HCT116 (cell line): ENCODE measurements around the gene SLK. TPM values are rescaled to one million over a fixed set of nuclear protein-coding genes. Genes with fewer than 3 reads are reported as not detected.

Experiments used
- ATAC-seq: fragments of 200-7000 bp; cut with Tn5 transposase; 2 replicates; pipeline ENCODE4 v1.9.1; 2020; ENCODE audit warnings: mild to moderate bottlenecking, moderate library complexity
- BruUV-seq: library from RNA; stranded (reverse); fragments of 400-500 nt; replicated peaks from 2 replicates; lab custom pipeline; 2021; lab: Mats Ljungman, UMichigan
- CTCF ChIA-PET: fragments of 300-600 bp; sonication (Branson Sonifier 250); formaldehyde crosslinking; loops from one replicate; lab custom pipeline; 2021; ENCODE audit warnings: antibody characterized with exemption; lab: Charles Lee
- POLR2A ChIA-PET: fragments of 300-600, 350-600 bp; sonication (Branson Sonifier 250); formaldehyde crosslinking; loops from one replicate; lab custom pipeline; 2021; ENCODE audit warnings: antibody characterized with exemption; lab: Charles Lee
- RAD21 ChIA-PET, 2 experiments: fragments of 300-600 bp; sonication (Branson Sonifier 250); formaldehyde crosslinking; loops; one replicate each; lab custom pipeline; 2023; ENCODE audit warnings: low total read pairs in 2 of 2; ENCODE audit not compliant: uncharacterized antibody in 2 of 2, unreplicated experiment in 2 of 2, low non-redundant PET in 1 of 2; lab: Charles Lee
- DNase-seq: peaks from one replicate; pipeline ENCODE4 v3.0.0-alpha.2; 2010; ENCODE audit warnings: low read depth, low spot score
- H2AFZ ChIP-seq: fragments of 200-600 bp; shearing (Covaris generic), sonication (generic); 2 replicates; pipeline ENCODE4 v1.6.1; 2017; ENCODE audit warnings: low read depth, mixed run types, mixed read lengths, antibody characterized with exemption, low read length; ENCODE audit not compliant: poor library complexity, severe bottlenecking
- H3K27ac ChIP-seq: 2 replicates; pipeline ENCODE4 v1.5.1; 2012; ENCODE audit warnings: low read depth, low read length
- H3K27me3 ChIP-seq: fragments of 200-600 bp; sonication (generic); 2 replicates; pipeline ENCODE4 v1.6.1; 2016; ENCODE audit warnings: mixed run types, low read length, mixed read lengths; ENCODE audit not compliant: insufficient read depth
- H3K36me3 ChIP-seq, 2 experiments: fragments of 200-500 bp in 1 of 2; fragments of 200-600 bp in 1 of 2; sonication (Bioruptor generic) in 1 of 2; sonication (generic) in 1 of 2; 2 replicates each; pipeline versions ENCODE4 v1.5.1 to v1.6.1; 2014 to 2016; ENCODE audit warnings: low read length in 2 of 2, inconsistent platforms in 1 of 2, mixed read lengths in 1 of 2, mixed run types in 1 of 2; ENCODE audit not compliant: insufficient read depth in 2 of 2, control insufficient read depth in 1 of 2
- H3K4me1 ChIP-seq, 2 experiments: fragments of 200-600 bp in 1 of 2; sonication (generic) in 1 of 2; 2 replicates each; pipeline versions ENCODE4 v1.5.1 to v1.6.1; 2012 to 2017; ENCODE audit warnings: low read length in 2 of 2, inconsistent platforms in 1 of 2, mild to moderate bottlenecking in 1 of 2, mixed read lengths in 1 of 2, mixed run types in 1 of 2, moderate library complexity in 1 of 2; ENCODE audit not compliant: insufficient read depth in 2 of 2, control insufficient read depth in 1 of 2
- H3K4me2 ChIP-seq: fragments of 200-600 bp; sonication (generic); 2 replicates; pipeline ENCODE4 v1.6.1; 2017; ENCODE audit warnings: mixed run types, low read length, mixed read lengths
- H3K4me3 ChIP-seq, 2 experiments: fragments of 200-600 bp in 1 of 2; sonication (generic) in 1 of 2; replicated peaks in 1 of 2; 2 replicates each; pipeline ENCODE4 v1.5.1; 2011 to 2016; ENCODE audit warnings: low read length in 2 of 2, control low read depth in 1 of 2, low read depth in 1 of 2, mild to moderate bottlenecking in 1 of 2, mixed read lengths in 1 of 2, mixed run types in 1 of 2
- H3K79me2 ChIP-seq: fragments of 200-600 bp; sonication (generic); 2 replicates; pipeline ENCODE4 v1.6.1; 2017; ENCODE audit warnings: mild to moderate bottlenecking, mixed run types, low read length, moderate library complexity, mixed read lengths; ENCODE audit not compliant: insufficient read depth
- H3K9ac ChIP-seq: fragments of 200-600 bp; sonication (generic); 2 replicates; pipeline ENCODE4 v1.6.1; 2016; ENCODE audit warnings: low read length, mixed read lengths
- H3K9me2 ChIP-seq: fragments of 200-600 bp; sonication (generic), shearing (Covaris generic); 2 replicates; pipeline ENCODE4 v1.6.1; 2017; ENCODE audit warnings: mixed run types, mild to moderate bottlenecking, moderate library complexity; ENCODE audit not compliant: insufficient read depth
- H3K9me3 ChIP-seq, 2 experiments: fragments of 200-500 bp in 1 of 2; fragments of 200-600 bp in 1 of 2; sonication (Bioruptor generic) in 1 of 2; sonication (generic) in 1 of 2; 2 replicates each; pipeline ENCODE4 v1.6.1; 2014 to 2017; ENCODE audit warnings: low read length in 2 of 2, mixed read lengths in 2 of 2, inconsistent platforms in 1 of 2, low read depth in 1 of 2, mild to moderate bottlenecking in 1 of 2, mixed run types in 1 of 2, moderate library complexity in 1 of 2; ENCODE audit not compliant: control insufficient read depth in 1 of 2, insufficient read depth in 1 of 2
- H4K20me1 ChIP-seq: fragments of 200-600 bp; sonication (generic), shearing (Covaris generic); 2 replicates; pipeline ENCODE4 v1.6.1; 2017; ENCODE audit warnings: mixed run types, mild to moderate bottlenecking, moderate library complexity; ENCODE audit not compliant: insufficient read depth
- ATF3 ChIP-seq: IDR thresholded peaks from 2 replicates; pipeline ENCODE4 v1.6.1; 2012
- CBX3 ChIP-seq: IDR thresholded peaks from 2 replicates; pipeline ENCODE4 v1.6.1; 2012; ENCODE audit warnings: low read depth
- CEBPB ChIP-seq: IDR thresholded peaks from 2 replicates; pipeline ENCODE4 v1.6.1; 2012; ENCODE audit warnings: low read depth
- CTCF ChIP-seq, 3 experiments: fragments of 200-600 bp in 1 of 3; sonication (generic) in 1 of 3; IDR thresholded peaks in 2 of 3; conservative IDR thresholded peaks in 1 of 3; 2 replicates each; pipeline ENCODE4 v1.5.1; 2012 to 2017; ENCODE audit warnings: low read depth in 2 of 3, low read length in 2 of 3, antibody characterized with exemption in 1 of 3, borderline replicate concordance in 1 of 3, control low read depth in 1 of 3, mild to moderate bottlenecking in 1 of 3, mixed read lengths in 1 of 3, mixed run types in 1 of 3, moderate library complexity in 1 of 3; ENCODE audit not compliant: insufficient read depth in 1 of 3
- EGR1 ChIP-seq: IDR thresholded peaks from 2 replicates; pipeline ENCODE4 v1.6.1; 2012; ENCODE audit warnings: low read depth
- ELF1 ChIP-seq: IDR thresholded peaks from 2 replicates; pipeline ENCODE4 v1.6.1; 2012; ENCODE audit warnings: low read depth, borderline replicate concordance
- EZH2phosphoT487 ChIP-seq: fragments of 200-600 bp; IDR thresholded peaks from 2 replicates; pipeline ENCODE4 v1.6.1; 2018; ENCODE audit warnings: antibody characterized with exemption, borderline replicate concordance
- FOSL1 ChIP-seq: IDR thresholded peaks from 2 replicates; pipeline ENCODE4 v1.6.1; 2012; ENCODE audit warnings: low read depth
- RAD21 ChIP-seq: IDR thresholded peaks from 2 replicates; pipeline ENCODE4 v1.6.1; 2012; ENCODE audit warnings: low read depth, mild to moderate bottlenecking
- REST ChIP-seq: IDR thresholded peaks from 2 replicates; pipeline ENCODE4 v1.6.1; 2012; ENCODE audit warnings: low read depth
- SIN3A ChIP-seq: IDR thresholded peaks from 2 replicates; pipeline ENCODE4 v1.6.1; 2012; ENCODE audit warnings: low read depth
- SP1 ChIP-seq: IDR thresholded peaks from 2 replicates; pipeline ENCODE4 v1.6.1; 2012; ENCODE audit warnings: low read depth
- SRF ChIP-seq: IDR thresholded peaks from 2 replicates; pipeline ENCODE4 v1.6.1; 2012; ENCODE audit warnings: low read depth
- YY1 ChIP-seq: IDR thresholded peaks from 2 replicates; pipeline ENCODE4 v1.6.1; 2011; ENCODE audit warnings: low read length, low read depth, moderate library complexity, mild to moderate bottlenecking; ENCODE audit not compliant: insufficient replicate concordance; ENCODE audit errors: extremely low read depth
- ZBTB33 ChIP-seq: IDR thresholded peaks from 2 replicates; pipeline ENCODE4 v1.6.1; 2011; ENCODE audit warnings: mild to moderate bottlenecking, low read length, moderate library complexity; ENCODE audit not compliant: insufficient replicate concordance; ENCODE audit errors: extremely low read depth
- ZNF274 ChIP-seq: fragments of 200-500 bp; sonication (Bioruptor generic); IDR thresholded peaks from 2 replicates; pipeline ENCODE4 v1.6.1; 2014; ENCODE audit warnings: mild to moderate bottlenecking, low read depth, low read length, inconsistent platforms
- intact Hi-C: fragments of 100-400 bp; cut with micrococcal nuclease; formaldehyde crosslinking; loops from 2 replicates; pipeline ENCODE4 v1.10.0; 2022
- total RNA-seq: library from RNA; stranded (reverse); gene quantifications from one replicate; pipeline ENCODE4 v1.2.1, GENCODE V29; 2021; ENCODE audit not compliant: unreplicated experiment

SLK gene
- total RNA-seq, 1 experiment from 2014 or later = 44.2 TPM

- RAD21 ChIA-PET = no interaction called here
- TF ChIP-seq RAD21 (no peak), SRF (no peak), ZNF274 (no peak), EGR1 (no peak), ATF3 (no peak), REST (no peak), ZBTB33 (no peak), SIN3A (no peak), SP1 (no peak), CBX3 (no peak), YY1 (no peak), FOSL1 (no peak), ELF1 (no peak), CEBPB (no peak), CTCF (IDR thresholded peaks at IDR 0.05 in 2 of 3, conservative IDR thresholded peaks at IDR 0.05 in 1 of 3; ENCODE audit: borderline replicate concordance in 1 of 3, insufficient read depth in 1 of 3, low read depth in 2 of 3, low read length in 2 of 3) (no peak), EZH2phosphoT487 (no peak)
- TF ChIP-seq, all 23 proteins: peak for 0
- H3K27ac ChIP-seq = no peak overlapping the region
- intact Hi-C loops = loop anchor here (10.0 kb wide), 1 partner anchor 305 kb away; no protein-coding TSS in a partner anchor
- no peaks in the 10 kb centered on the region for H3K27me3 ChIP-seq
- H2AFZ ChIP-seq = no peak overlapping the region
- no peak overlapping the region for H3K9ac ChIP-seq
- H4K20me1 ChIP-seq = no peaks in the 10 kb centered on the region; the same call in 1 of the 2 replicates
- no peak overlapping the region for H3K4me3 ChIP-seq
- ATAC-seq = no peak
- BruUV-seq = no TSS peak
- CTCF ChIA-PET = interaction anchor here (2.2 kb wide), 1 partner anchor 9 kb away, joined by 12 read pairs; no protein-coding TSS in a partner anchor
- peaks cover 61 to 68% of the 10 kb centered on the region in 2 experiments for H3K36me3 ChIP-seq
- H3K9me2 ChIP-seq = no peaks in the 10 kb centered on the region
- peaks cover 7 to 27% of the 10 kb centered on the region in 2 experiments; a peak in 3 of 4 replicates for H3K4me1 ChIP-seq
- POLR2A ChIA-PET = no interaction called here
- H3K79me2 ChIP-seq = peaks cover 5% of the 10 kb centered on the region; the same call in 1 of the 2 replicates
- no peak for DNase-seq
- no peaks in the 10 kb centered on the region for H3K9me3 ChIP-seq
- H3K4me2 ChIP-seq = no peak overlapping the region
Measured at GRCh38 chr10:104020020-104020419, 53.1 kb downstream of the SLK start.
